HG03175 (cell line): ENCODE data around the gene SLC2A4.

Source experiments
- ATAC-seq: cut with Tn5 transposase; IDR thresholded peaks from one replicate; pipeline ENCODE4 v1.9.1; 2021; ENCODE audit warnings: mild to moderate bottlenecking, moderate library complexity; ENCODE audit not compliant: unreplicated experiment

Gene SLC2A4

DNA sequence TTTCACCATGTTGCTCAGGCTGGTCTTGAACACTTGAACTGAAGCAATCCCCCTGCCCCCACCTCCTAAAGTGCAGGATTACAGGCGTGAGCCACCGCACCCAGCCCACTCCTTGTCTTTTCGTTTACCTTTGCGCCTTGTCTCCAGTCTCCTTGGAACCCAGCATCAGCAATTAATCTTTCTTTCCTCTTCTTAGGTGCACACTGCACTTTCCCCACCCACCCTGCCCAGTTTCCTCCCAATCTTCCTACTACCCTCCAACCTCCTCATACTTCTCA is 17.8 kb upstream of the SLC2A4 start:
- ATAC-seq = no peak

DNA sequence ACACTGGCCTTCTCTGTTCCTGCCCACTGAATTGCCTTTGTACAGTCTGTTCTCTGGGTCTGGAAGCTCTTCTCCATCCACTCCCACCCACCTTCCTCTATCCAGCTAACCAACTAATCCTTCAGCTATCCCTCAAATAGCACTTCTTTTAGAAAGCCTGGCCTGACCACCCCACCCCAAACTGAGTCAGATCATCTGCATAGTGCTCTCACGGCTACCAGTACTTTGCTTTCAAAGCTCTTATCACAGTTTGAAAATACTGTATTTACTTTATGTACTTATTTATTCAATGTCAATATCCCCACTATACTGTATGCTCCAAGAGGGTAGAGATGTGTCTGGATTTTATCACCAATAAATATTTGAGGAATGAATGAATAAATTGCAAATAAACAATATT is 14.7 kb upstream of the SLC2A4 start:
- ATAC-seq = no peak

DNA sequence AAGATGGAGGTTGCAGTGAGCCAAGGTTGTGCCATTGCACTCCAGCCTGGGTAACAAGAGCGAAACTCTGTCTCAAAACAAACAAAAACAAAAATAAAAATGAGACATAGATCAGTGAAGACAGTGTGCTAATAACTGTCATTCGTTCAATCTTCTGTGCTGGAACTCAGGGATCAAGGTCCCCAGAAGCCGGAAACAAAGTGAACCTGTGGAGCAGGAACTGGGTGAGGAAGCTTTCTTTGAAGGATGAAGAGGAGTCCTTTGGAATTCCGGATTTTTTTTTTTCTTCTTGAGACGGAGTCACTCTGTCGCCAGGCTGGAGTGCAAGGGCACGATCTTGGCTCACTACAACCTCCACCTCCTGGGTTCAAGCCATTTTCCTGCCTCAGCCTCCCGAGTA is 2.1 kb upstream of the SLC2A4 start:
- ATAC-seq = no peak

DNA sequence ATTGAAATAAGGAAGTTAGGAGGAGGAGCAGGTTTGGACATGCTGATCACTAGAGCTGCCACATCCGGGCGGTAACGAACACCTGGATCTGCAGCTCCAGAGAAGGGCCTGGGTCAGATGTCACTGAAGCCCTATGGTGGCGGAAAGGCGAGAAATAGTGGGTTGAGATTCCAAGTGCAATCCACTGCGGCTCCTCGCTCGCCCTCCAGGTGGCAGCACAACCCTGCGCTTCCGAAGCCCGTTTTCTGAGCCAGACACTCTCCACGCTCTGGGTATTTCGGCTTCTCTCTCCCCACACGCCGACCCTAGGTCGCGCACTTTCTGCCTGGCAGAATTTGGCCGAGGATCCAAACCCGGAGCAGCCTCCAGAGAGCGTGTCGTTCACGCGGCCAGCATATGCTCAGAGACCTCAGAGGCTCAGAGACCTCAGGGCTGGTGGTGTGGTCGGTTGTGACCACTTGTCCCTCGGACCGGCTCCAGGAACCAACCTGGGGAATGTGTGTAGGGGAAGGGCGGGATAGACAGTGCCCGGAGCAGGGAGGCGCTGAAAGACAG is 922 bp upstream of the SLC2A4 start:
- ATAC-seq = peak; percentile 53

DNA sequence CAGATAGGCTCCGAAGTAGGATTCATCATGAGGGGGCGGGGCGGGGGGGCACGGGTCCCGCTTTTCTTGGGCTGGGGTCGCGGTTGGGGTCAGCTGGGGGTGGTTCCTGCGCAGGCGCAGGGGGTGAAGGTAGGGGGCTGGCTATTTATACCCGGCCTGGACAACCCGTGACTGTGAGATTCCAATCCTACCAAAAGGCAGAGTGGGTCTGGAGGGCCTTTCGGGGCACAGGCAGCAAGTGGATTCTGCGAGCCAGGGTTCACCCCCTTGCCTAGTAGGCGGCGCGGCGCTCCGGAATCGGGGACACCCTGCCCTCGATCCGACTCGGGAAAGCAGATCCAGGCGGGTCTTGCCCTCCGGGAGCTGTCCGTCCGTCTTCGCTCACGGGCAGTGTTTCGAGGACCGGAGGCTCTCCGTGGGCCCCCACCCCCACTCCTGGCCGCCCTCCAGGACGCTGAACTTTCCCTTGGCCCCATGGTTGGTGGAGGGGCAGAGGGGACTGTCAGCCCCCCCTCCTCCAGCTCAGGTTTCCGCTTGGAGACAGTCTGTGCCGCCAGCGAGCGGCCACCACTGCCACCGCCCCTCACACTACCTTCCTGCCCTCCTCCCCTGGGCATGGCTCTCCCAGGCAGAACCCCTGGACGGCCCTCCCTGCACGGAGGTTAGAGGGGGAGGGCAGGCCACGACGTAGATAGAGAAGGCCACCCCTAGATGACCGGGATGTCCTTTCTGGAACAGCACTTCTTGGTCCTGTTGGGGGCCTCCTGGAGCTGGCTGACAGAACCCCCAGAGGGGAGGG is 634 bp downstream of the SLC2A4 start:
- ATAC-seq = no peak

DNA sequence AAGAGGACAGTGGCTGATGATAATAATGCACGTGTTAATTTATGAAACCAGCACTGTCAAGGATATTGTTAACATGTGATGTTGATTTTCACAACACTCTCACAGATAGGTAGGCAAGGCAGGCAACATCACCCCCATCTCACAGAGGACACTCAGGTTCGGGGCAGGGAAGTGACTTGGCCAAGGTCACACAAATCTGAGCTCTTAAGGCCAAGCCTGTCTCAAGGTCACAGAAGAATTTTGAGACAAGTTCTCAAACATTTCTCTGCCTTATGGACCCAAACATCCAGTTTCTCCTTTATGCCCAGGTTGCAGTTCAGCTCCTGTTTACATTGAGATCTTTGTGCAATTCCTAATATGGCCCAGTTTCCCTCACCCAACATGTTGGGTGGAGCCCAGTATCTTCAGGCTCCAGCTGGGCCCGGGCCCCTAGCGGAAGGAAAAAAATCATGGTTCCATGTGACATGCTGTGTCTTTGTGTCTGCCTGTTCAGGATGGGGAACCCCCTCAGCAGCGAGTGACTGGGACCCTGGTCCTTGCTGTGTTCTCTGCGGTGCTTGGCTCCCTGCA is 1.3 kb downstream of the SLC2A4 start:
- no peak for ATAC-seq

DNA sequence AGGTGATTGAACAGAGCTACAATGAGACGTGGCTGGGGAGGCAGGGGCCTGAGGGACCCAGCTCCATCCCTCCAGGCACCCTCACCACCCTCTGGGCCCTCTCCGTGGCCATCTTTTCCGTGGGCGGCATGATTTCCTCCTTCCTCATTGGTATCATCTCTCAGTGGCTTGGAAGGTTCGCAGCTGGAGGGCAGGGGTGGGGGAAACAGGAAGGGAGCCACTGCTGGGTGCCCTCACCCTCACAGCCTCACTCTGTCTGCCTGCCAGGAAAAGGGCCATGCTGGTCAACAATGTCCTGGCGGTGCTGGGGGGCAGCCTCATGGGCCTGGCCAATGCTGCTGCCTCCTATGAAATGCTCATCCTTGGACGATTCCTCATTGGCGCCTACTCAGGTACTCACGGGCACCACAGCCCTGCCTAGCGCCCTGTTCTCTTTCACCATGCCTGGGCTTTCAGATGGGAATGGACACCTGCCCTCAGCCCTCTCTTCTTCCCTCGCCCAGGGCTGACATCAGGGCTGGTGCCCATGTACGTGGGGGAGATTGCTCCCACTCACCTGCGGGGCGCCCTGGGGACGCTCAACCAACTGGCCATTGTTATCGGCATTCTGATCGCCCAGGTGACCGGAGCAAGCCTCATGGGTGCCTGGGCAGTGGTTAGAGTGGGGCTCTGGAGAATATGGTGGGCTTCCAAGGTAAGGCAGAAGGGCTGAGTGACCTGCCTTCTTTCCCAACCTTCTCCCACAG is 2.1 kb downstream of the SLC2A4 start:
- ATAC-seq = no peak

DNA sequence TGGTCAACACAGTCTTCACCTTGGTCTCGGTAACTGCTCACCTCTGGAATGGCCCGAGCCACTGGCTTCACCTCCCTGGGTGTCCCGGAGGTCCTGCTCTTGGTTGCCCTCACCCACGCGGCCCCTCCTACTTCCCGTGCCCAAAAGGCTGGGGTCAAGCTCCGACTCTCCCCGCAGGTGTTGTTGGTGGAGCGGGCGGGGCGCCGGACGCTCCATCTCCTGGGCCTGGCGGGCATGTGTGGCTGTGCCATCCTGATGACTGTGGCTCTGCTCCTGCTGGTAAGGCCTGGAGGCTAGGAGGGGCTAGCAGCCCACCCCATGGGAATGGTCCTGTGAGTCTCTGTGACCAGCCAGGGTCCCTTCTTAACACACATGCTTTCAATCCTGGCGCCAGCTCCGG is 3.4 kb downstream of the SLC2A4 start:
- ATAC-seq = no peak

DNA sequence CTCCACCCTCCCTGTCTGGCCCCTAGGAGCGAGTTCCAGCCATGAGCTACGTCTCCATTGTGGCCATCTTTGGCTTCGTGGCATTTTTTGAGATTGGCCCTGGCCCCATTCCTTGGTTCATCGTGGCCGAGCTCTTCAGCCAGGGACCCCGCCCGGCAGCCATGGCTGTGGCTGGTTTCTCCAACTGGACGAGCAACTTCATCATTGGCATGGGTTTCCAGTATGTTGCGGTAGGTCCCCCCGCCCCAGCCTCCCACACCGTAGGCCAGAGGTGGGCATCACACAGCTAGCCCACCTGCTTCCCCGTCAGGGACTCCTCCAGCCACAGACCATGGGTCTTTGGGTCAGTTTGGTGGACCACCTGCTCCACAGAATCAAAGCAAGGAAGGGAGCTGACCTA is 4.2 kb downstream of the SLC2A4 start:
- ATAC-seq = no peak

DNA sequence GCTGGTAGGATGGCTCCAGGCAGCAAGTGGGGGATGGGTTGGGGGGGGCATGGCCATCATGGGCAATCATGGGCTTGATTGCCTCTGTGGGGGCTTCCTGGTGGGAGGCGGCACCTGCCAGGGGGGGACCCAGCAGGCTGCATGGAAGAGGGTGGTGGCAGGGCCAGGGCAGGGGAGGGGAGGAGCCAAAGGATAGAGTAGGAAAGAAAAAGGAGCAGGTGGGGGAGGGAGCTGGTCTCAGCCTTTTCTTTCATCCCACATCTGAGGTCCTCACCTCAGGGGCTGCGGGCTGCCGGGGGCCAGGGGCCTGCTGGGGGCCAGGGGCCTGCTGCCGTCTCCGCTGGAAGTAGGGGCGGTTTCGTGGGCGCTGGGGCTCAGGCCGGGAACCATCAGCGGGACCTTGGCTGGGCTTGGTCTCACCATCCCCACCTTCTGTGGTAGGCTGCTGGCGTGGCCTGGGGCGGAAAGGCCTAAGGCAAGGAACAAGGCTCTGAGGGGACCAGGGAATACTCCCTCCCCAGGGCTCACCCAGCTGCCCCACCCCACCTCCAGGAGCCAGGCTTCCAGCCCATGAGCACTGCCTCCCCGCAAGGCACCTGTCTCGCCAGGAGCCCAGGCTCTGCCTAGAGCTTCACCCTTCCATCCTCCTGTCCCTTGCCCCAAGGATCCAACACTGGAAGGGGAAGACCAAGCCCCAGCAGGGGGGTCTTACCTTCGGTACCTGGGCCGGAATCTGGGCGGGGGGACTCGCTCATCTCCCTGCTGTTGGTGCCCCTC is 7.9 kb downstream of the SLC2A4 start:
- no peak for ATAC-seq

DNA sequence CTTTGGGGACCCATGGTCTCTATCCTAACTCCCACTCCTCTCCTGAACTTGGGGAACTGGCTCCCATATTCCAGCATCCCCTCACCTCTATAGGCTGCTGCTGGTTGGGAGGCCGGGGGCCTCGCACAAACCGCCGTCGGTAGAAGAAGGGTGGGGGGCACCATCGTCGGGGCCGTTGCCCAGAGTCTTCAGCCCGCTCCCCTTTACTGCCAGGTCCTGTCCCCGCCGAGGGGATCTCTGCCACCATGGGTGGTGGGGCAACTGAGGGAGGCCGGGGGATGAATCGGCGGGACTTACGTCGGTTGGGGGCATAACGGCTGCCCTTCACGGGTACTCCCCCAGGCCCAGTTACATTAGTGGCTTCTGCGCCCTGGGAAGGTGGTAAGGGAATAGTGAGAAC is 8.6 kb downstream of the SLC2A4 start:
- ATAC-seq = no peak

DNA sequence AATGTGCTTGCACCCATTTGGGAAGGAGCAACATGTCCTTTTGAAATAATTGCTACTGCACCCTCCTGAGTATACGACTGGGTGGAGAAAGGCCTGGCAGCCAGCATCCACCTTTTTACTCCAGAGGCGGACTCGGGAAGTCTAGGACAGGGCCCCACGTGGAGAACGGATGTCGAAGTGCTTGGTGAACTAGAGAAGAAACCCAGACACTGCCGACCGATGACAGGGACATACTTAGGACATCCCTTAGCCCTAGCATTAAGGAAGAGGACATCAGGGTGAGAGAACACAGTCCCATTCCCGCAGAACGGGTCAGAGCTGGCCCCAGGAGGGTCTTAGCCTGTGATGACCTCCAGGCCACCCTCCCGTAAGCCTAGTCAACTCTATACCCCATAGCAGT is 9.2 kb downstream of the SLC2A4 start:
- no peak for ATAC-seq

DNA sequence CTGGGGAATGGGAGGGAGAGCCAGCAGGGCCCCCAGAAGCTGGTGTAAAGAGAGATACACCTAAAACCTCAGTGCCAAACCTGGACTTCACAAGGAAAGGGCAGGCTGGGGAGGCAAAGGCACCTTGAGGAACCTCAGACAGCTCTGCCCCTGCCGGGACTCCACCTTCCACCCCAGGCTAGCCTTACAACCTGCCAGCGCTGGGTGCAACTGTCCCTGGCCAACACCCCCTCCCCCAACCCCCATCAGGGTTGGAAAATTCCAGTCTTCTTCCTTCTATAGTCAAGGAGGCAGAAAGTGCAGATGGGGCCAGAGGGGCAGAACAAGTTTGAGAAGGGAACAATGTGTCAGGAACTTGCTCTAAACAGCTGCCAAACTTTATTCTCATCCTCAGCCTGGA is 10.7 kb downstream of the SLC2A4 start:
- ATAC-seq = no peak

DNA sequence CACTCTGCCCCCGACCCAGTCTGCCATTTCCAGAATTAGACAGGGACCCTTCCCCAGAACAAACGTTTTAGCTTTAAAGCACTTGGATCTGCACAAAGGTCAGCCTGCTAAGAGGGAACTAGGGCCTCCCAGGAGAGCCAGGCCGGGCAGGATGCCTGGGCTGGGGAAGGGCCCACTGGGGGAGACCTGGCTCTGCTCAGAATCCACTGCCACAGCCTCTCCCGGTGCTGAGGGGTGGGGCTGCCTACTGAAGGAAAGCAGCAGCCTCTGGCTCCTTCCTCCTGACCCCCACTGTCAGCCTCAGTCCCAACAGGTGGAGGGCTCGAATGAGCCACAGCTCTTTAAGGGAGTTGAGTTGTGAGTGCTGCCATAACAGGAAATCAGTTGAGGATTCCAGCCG is 11.2 kb downstream of the SLC2A4 start:
- no peak for ATAC-seq

DNA sequence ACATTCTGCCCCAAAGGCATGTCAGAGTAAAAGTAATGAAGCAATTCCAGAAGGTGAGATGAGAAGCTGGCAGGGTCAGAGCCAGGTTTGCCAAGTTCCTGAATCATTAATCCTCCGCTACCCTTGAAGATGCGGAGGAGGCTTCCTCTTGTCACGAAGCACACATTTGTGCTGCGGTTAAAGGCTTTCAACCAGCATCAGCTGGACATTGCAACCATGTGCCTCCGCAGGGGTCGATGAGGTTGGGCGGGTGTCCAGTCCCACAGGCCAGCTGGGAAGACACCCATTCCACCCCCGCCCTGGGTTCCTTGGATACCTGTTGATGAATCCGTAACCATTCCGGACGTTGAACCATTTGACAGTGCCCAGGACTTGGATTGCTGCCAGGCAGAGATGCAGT is 11.6 kb downstream of the SLC2A4 start:
- no peak for ATAC-seq

DNA sequence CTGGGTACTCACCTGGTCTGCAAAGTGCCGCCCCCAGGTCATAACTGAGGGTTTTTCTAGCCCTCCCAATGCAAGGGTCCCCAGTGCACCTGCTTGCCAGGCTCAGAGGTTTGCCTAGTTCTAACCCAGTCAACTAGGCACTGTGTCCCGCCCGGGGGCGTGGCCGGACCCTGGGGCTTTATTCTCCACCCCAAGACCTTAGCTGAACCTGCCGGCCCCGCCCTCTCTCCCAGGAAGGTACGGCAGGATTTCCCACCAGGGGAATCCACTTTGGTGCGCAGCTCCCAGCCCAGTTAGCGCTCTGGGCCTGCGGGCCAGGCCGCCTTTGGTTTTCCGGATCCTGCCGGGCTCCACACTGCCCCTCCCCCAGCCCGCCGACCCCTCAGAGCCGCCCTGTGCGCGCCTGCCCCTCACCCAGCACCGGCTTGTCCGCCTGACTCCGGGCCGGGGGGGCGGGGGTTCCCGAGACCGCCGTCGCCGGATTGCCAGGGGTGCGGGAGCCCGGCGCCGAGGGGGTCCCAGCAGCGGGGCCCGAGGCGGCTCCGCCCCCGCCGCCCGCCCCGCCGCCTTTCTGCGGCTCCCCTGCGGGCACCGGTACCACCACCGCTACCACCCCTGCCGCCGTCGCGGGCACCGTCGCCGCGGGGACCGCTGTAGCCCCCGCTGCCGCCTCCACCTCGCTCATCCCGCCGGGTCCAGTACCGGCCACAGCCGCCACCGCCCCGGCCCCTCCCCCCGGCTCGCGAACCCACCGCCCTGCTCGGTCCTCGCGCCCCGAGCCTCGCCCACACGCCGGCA is 12.5 kb downstream of the SLC2A4 start:
- no peak for ATAC-seq

DNA sequence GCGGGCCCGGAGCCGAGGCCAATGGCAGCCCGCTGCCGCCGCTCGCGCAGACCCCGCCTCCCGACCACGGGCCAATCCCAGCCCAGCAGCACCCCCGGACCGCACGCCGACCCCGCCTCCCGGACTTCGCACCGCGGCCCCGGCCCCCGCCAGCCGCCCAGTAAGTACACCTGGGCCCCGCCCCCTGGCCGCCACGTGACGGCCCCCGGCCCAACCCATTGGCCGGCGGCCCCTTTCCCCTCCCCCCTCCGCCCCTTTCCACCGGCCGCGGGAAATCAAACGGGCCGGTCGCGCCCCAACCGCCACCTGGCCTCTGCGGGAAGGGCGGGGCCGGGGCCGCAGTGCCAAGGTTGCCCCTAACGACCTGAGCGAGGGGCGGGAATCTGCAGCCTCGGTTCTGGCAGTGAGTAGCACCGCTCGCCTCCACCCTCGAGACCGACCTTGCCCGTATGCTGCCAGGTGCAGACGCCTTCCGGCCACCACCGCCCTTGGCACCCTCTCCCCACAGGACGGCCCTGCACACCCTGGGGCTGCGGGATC is 13.2 kb downstream of the SLC2A4 start, which contains the start of gene YBX2:
Gene YBX2, minus strand, starts transcription at position 26 of the 540 bp plus-strand sequence. CDS start 139 bp downstream, outside the sequence.
- no peak for ATAC-seq

DNA sequence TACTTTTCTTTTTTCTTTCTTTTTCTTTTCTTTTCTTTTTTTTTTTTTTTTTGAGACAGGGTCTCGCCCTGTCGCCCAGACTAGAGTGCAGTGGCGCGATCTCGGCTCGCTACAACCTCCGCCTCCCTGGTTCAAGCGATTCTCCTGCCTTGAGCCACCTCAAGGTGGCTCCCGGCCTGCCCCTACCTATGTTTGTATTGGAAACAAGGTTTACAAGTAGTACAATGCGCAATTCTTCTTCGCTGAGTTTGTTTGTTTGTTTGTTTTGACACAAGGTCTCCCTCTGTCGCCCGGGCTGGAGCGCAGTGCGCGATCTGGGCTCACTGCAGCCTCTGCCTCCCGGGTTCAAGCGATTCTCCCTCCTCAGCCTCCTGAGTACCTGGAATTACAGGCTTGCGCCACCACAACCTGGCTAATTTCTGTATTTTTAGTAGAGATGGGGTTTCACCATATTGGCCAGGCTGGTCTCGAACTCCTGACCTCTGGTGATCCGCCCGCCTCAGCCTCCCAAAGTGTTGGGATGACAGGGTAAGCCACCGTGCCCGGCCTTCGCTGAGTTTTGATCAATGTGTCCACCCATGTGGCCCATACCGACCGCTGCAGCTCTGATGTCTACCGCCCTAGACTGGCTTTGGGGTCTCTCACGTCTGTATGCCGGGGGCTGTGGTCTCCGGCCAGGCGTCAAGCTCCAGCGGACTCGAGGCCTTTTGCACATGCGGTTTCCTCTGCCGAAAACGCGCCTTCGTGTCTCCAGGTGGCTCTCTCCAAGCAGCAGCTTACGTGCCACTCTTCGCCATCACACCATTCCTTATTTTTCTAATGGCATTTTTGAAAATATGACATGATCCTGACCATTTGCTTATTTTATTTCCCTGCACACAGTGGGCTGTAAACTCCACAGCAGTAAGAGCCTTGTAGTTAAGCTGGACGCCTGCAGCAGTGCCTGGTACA is 14.0 kb downstream of the SLC2A4 start:
- ATAC-seq = no peak
